ENCODE data around the gene COL4A1.
A peak's percentile ranks its signal among the peaks of the same experiment; 100 is the strongest.

COL4A1 gene

DNA sequence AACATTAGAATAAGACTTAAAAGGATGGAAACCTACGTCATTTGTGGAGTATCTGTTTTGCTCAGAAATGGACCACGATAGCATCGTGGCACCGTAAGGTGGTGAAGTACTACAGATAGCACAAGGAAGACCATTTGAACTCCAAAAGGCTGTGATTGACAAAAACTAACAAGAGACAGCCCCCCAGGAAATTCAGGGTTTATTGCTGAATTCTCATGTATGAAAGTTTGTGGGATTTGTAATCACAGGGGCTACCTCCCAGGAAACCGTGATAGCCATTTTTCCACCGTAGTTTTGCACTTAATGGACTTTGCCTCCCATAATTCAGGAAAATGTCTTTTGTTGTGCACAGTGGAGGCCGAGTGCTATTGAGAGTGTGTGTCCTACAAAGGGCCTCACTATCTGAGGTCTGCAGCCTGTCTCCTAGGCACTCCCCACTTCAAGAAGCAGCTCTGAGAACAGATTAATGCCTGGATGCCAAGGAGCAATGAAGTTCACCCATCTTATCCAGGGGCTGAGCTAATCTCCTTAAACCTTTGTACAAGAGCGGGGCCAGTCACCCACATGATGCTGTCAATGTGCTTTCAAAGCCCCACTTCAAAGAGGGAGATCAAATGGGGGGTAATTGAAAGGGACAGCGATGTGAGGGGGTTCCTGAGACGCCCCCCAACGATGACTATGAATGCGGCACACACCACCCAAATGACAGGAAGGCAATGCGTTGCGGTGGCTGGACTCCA is 182.6 kb downstream of the COL4A1 start:
- H3K27ac ChIP-seq: no peak overlapping the region
- TF ChIP-seq CTCF (conservative IDR thresholded peaks at IDR 0.05): no peak

DNA sequence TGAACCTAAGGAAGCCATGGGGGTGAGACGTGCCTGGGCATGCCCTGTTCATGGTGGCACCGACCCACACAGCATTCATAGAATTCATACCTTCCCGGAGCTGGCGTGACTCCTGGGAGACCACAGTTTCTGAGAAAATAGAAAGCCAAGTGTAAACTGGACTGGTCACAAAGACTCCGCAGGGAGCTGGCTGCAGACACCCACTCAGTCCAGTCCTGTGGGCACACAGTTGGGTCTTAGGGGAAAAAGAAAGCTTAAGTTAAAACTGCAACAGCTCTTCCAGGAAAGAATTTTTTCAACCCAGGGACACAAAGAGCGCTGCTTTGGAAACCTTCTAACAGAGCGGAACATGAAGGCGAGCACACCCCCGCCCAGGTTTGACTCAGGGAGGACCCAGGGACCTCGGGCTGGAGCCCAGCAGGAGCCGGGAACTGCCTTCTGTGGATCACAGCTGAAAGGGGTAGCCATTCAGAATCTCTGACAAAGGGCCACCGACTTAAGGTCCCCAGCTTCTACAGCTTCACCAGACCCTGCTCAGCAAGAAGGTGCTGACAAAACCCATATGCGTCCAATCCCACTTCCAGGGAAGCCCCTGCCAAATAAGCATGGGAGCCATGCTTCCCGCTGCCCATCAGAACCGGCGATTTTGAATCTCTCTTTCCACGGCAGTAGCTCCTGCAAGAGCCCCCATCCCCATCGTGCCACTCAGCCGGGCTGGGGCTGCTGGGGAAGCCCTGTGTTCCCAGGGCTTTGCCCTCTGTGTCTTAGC is 183.7 kb downstream of the COL4A1 start:
- no peak for TF ChIP-seq CTCF (conservative IDR thresholded peaks at IDR 0.05)
- H3K27ac ChIP-seq: no peak overlapping the region

- H3K27ac ChIP-seq: no peak overlapping the region
- no peak for TF ChIP-seq CTCF (conservative IDR thresholded peaks at IDR 0.05)
Observed at GRCh38 chr13:110121422-110122083, 185.4 kb downstream of the COL4A1 start.

DNA sequence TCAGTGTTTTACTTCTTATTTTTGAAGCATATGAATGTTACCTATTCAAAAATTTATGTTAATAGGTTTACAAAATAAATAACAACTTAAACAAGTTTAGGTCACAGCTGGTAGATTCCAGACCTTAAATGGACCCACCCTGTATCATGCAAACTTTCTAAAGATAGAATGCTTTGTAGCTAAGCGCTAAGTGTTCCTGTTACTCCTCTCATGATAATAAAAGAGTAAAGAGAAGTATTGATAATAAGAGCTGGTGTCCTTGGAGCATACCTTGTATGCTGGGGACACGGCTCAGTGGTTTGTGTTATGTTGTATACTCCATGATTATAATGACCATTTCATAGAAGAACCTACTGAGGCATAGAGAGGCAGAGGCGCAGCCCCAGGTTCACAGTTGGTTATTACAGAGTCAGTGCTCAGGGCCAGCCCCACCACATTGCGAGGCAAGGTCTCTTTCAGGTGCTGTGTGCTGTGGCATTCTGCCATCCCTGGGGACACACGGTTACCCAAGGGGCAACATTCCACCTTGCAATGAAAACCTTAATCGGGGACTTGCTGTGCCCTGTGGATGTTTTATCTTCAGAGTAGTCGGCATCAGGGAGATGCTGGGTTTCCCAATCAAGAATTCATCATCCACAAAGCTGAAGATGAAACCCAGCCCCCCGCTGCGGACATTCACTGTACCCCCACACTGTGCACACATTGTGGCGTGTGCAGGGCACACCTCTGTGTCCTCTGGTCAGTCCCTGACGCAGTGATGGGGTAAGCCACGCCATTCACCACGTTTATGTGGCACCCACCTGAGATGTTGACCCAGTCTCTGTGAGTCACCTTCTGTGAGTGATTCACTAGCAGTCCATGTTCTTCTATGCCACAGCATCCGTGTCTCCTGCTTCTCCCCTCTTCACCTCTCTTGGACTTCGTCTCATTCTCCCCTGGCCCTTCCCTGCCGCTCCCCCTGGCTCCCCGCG is 186.7 kb downstream of the COL4A1 start:
- TF ChIP-seq CTCF (conservative IDR thresholded peaks at IDR 0.05): no peak
- no peak overlapping the region for H3K27ac ChIP-seq

DNA sequence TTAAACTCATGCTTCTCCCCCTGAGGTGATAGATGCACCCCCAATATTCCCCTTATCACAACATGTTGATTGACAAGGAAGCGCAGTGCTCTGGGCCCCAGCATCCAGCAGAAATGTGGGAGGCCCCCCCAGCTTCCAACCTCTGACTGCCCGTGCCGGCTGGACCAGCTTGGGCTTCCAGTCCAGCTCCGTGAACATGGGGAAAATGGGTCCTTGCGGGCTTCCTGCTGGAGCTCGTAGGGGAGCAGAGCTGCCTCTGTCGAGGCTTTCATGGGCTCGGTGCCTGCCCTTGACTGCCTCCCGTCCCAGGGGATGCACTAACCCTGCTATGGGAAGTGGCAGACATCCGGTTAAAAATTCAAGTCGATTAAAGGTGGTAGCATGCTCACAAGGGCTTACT is 188.9 kb downstream of the COL4A1 start:
- H3K27ac ChIP-seq: no peak overlapping the region

DNA sequence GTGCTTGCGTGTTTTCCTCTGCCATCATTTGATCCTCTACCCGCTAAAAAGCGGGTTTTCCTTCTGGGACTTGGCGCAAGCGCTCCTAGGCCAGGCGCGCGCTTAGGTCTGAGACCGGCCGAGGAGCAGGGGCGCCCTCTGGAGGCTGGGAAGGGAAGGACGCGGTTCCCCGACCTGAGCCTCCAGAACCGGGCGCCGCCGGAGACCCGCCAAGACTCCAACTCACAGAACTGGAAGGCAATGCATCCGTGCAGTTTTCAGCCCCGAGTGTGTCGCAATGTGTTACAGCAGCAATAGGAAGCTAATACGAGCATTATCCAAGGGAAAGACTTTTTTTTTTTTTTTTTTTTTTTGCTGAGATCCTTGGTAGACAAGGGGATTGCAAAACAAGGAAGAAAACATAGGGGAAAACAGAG is 190.9 kb downstream of the COL4A1 start:
- TF ChIP-seq CTCF (conservative IDR thresholded peaks at IDR 0.05): peak; percentile 82
- no peak overlapping the region for H3K27ac ChIP-seq

More for the DNA sequence above, 188.9 kb downstream of the COL4A1 start:
- TF ChIP-seq CTCF (conservative IDR thresholded peaks at IDR 0.05): no peak

Data from VCaP (cell line).